Measurements from ENCODE around the gene PPP1R37. TPM values are rescaled to one million over a fixed set of nuclear protein-coding genes. Genes with fewer than 3 reads are reported as not detected.

Gene PPP1R37
- total RNA-seq, 1 donor from 2014 or later: 31.1 TPM

DNA sequence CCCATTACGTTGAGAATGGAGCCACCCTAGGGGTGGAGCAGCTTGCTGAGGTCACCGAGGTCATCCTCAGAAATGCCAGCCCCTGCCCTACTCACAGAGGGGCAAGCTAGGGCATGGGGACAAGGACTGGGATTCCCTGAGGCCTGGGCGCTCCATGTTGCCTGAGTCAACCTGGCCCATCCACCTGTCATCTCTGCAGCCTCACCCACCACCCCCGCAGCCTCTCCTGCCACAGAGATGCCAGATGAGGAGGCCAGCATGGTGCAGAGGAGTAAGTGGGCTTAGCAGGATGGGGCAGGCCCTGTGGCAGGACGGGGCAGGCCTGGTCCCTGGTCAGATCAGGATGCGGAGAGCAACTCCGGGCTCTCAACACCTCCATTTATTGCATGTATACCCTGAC is 58.3 kb downstream of the PPP1R37 start:
- Histone ChIP-seq H3K9me3 (no peaks in the 10 kb centered on the region), H3K4me3 (no peak overlapping the region), H3K27me3 (peaks cover 37% of the 10 kb centered on the region), H3K4me1 (peaks cover 24% of the 10 kb centered on the region), H3K27ac (no peak overlapping the region), H3K36me3 (no peaks in the 10 kb centered on the region)
- TF ChIP-seq, protein P1, sequence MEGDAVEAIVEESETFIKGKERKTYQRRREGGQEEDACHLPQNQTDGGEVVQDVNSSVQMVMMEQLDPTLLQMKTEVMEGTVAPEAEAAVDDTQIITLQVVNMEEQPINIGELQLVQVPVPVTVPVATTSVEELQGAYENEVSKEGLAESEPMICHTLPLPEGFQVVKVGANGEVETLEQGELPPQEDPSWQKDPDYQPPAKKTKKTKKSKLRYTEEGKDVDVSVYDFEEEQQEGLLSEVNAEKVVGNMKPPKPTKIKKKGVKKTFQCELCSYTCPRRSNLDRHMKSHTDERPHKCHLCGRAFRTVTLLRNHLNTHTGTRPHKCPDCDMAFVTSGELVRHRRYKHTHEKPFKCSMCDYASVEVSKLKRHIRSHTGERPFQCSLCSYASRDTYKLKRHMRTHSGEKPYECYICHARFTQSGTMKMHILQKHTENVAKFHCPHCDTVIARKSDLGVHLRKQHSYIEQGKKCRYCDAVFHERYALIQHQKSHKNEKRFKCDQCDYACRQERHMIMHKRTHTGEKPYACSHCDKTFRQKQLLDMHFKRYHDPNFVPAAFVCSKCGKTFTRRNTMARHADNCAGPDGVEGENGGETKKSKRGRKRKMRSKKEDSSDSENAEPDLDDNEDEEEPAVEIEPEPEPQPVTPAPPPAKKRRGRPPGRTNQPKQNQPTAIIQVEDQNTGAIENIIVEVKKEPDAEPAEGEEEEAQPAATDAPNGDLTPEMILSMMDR (IDR thresholded peaks at IDR 0.05): no peak
- no peak for DNase-seq
- ATAC-seq: no peak
- intact Hi-C loops (cut with DNase I): no loop called here

DNA sequence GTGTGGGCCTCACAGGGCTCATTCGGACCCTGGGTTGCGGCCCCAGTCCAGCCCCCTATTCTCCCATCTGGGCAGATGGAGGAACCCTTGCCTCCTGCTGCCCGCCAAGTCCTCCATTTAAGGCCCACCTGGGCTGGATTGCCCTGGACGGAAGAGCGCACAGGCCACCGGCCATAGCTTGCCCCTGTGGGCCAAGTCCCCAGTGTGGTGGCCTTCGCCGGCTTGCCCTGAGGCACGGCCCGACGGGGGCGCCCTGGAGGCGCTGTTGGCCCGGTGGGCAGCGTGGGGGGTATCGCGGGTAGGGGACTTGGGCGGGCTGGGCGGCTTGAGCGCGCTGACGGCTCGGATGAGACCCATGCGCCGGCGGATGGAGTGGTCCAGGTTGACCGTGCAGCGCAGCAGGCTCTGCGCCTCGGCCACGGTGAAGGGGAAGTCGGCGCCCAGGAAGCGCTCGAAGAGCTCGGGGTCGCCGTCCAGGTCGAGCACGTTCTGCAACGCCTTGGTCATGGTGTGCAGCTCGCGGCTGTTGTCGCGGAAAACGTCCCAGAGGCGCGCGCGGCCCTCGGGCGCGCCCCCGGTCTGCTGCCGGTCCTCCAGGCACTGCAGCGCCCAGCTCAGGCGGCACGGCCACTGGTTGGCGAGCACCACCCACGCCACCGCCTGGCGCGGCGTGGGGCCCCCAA is 59.0 kb downstream of the PPP1R37 start:
- Histone ChIP-seq H3K4me1 (peaks cover 24% of the 10 kb centered on the region), H3K27ac (no peak overlapping the region), H3K36me3 (no peaks in the 10 kb centered on the region), H3K4me3 (peak overlapping the region; percentile 28), H3K9me3 (no peaks in the 10 kb centered on the region), H3K27me3 (peaks cover 37% of the 10 kb centered on the region)
- intact Hi-C loops (cut with DNase I): no loop called here
- TF ChIP-seq, protein P1 (IDR thresholded peaks at IDR 0.05): no peak
- DNase-seq (no peak), ATAC-seq (no peak)

DNA sequence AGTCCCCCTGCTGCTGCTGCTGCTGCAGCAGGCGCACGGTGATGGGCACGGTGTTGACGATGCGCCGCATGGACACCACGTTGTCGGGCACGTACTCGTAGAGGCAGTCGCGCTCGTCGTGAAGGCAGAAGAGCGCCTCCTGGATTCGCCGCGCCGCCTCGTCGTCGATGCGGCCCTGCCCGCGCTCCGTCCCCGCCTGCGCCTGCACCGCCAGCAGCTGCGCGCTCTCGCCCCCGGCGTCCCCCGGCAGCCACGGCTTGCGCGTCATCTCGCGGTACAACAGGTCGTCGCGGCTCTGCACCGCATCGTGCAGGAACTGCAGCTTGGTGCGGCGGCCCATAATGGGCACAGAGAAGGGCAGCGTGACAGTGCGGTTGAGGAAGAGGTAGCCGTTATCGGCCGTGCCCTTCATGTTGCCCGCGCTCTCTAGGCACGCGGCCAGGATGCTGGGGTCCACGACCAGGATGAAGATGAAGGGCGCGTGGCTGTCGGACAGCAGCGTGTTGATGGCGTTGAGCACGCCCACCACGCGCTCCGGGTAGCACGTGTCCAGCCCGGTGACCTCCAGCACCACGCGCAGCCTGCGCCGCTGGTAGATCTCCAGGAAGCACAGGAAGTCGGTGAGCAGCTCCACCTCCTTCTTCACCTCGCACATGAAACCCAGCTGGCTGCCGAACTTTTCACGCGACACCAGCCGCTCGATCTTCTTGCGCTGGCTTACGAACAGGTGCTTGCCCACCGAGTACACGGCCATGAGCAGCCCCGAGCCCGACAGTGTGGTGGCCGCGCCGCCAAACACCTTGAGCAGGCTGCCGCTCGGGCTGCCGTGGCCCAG is 59.7 kb downstream of the PPP1R37 start:
- Histone ChIP-seq H3K9me3 (no peaks in the 10 kb centered on the region), H3K27me3 (peaks cover 37% of the 10 kb centered on the region), H3K27ac (no peak overlapping the region), H3K36me3 (no peaks in the 10 kb centered on the region), H3K4me1 (peaks cover 24% of the 10 kb centered on the region), H3K4me3 (peak overlapping the region; percentile 28)
- intact Hi-C loops (cut with DNase I): no loop called here
- DNase-seq (peak; percentile 77), ATAC-seq (peak; percentile 55)
- TF ChIP-seq, protein P1 (IDR thresholded peaks at IDR 0.05): peak; percentile 8

DNA sequence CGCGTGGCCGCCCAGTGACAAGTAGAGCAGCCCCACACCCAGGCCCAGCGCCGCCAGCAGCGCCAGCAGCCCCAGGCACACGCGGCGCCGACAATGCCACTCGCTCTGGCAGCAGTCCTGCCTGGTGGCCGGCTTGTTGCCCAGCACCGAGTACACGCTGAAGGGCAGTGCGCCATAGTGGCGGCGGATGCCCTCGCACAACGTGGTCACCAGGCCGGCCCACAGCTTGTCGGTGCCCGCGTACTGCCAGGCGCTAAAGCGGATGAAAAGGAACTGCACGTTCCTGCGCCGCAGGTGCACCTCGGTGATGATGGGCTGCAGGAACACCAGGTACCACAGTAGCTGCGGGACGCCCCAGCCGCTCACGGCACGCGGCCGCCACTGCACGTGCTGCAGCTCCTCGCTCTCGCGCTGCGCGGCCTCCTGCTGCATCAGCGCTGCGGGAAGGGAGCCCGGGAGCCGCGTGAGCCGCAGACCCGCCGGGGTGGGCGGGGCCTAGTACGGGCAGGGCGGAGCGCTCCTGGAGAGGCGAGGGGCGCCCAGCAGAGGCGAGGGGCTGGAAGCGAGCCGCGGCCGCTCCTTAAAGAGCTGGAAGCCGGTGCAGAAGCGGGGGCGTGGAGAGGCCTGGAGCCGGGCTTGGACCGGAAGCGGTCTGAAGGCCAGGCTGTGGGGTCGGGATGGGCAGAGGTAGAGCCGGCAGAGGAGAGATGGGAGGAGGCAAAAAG is 60.5 kb downstream of the PPP1R37 start:
- Histone ChIP-seq H3K27ac (no peak overlapping the region), H3K9me3 (no peaks in the 10 kb centered on the region), H3K4me3 (peak overlapping the region; percentile 28), H3K27me3 (peaks cover 42% of the 10 kb centered on the region), H3K4me1 (peaks cover 24% of the 10 kb centered on the region), H3K36me3 (no peaks in the 10 kb centered on the region)
- no peak for DNase-seq
- TF ChIP-seq, protein P1 (IDR thresholded peaks at IDR 0.05): no peak
- intact Hi-C loops (cut with DNase I): no loop called here
- peak; percentile 20 for ATAC-seq

DNA sequence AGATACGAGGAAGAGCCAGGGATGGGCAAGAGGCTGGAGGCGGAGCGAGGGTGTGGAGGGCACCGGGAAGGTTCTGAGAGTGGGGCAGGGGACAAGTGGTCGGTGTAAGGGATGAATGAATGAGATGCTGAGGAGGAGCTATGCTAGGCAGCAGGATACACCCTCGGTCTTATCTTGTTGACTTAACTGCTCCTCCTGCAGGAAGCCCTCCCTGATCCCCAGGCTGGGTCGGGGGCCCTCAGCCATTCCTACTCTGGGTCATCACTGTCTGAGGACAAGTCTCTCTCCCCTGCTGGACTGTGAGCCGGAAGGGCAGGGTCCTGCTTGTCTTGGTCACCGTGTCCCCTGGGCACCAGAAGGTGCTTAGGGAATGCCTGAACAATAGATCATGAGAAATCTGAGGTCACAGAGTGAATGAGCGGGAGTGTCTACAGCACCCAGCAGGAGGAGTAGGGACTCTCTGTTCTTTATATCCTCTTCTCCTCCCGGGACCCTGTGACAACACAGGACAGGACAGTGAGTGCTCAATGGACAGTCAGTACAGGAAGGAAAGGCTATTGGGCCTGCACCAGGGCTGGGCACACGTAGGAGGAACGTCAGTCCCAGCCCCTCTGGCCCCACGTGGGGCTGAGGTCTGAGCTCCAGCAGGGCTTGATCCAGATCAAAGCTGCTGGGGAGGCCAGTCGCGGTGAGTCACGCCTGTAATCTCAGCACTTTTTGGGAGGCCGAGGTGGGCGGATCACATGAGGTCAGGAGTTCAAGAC is 61.3 kb downstream of the PPP1R37 start:
- TF ChIP-seq, protein P1 (IDR thresholded peaks at IDR 0.05): no peak
- Histone ChIP-seq H3K36me3 (no peaks in the 10 kb centered on the region), H3K27ac (no peak overlapping the region), H3K9me3 (no peaks in the 10 kb centered on the region), H3K27me3 (peaks cover 47% of the 10 kb centered on the region), H3K4me1 (peaks cover 24% of the 10 kb centered on the region), H3K4me3 (peak overlapping the region; percentile 28)
- ATAC-seq: peak; percentile 21
- DNase-seq: no peak
- intact Hi-C loops (cut with DNase I): no loop called here
